ENCODE results near the gene APEX2.
"Not testable (repeated sequence)": the region's sequence is repeated elsewhere in the genome, so short reads cannot be mapped to it uniquely, and the experiment has no call there.

APEX2 gene

DNA sequence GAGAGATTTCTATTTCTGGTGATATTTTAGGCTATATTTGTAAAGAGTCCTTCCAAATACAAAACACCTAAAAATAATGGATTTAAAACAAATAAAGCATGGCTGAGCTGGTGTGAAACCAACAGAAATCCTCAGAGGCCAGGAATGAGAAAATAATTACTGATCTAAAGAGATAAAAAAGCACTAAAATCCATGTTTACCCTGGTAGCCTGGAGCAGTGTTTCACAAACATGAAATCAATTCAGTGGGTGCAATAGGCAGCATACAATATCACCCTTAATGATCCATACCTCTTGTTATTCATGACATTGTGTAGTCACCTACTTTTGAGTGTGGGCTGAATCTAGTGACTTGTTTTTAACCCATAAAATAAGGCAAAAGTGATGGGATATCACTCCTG, 20.7 kb upstream of the APEX2 start:
- Histone ChIP-seq H3K79me2 (ENCODE audit: insufficient read depth, low read length) (no peaks in the 10 kb centered on the region), H3K9me2 (ENCODE audit: low read depth, low read length) (no peaks in the 10 kb centered on the region), H3K9ac (ENCODE audit: low read length) (no peak overlapping the region), H3K9me3 (ENCODE audit: low read length) (no peaks in the 10 kb centered on the region), H3K36me3 (ENCODE audit: insufficient read depth, low read length) (no peaks in the 10 kb centered on the region), H4K20me1 (ENCODE audit: insufficient read depth, low read length) (no peaks in the 10 kb centered on the region), H3K4me1 (ENCODE audit: insufficient read depth, low read length, severe bottlenecking) (no peaks in the 10 kb centered on the region), H3K27ac (ENCODE audit: low read depth, low read length, poor library complexity, severe bottlenecking) (no peak overlapping the region), H3K27me3 (ENCODE audit: insufficient read depth, low read length) (no peaks in the 10 kb centered on the region), H3K4me2 (ENCODE audit: low read length) (no peak overlapping the region), H3K4me3 (ENCODE audit: low read depth, low read length, poor library complexity, severe bottlenecking) (no peak overlapping the region), H3F3A (ENCODE audit: insufficient read depth, low read length) (no peaks in the 10 kb centered on the region), H2AFZ (ENCODE audit: low read length) (no peak overlapping the region)
- no peak for TF ChIP-seq EZH2 (IDR thresholded peaks at IDR 0.05; ENCODE audit: borderline replicate concordance, low read length)
- TF ChIP-seq, protein P1, sequence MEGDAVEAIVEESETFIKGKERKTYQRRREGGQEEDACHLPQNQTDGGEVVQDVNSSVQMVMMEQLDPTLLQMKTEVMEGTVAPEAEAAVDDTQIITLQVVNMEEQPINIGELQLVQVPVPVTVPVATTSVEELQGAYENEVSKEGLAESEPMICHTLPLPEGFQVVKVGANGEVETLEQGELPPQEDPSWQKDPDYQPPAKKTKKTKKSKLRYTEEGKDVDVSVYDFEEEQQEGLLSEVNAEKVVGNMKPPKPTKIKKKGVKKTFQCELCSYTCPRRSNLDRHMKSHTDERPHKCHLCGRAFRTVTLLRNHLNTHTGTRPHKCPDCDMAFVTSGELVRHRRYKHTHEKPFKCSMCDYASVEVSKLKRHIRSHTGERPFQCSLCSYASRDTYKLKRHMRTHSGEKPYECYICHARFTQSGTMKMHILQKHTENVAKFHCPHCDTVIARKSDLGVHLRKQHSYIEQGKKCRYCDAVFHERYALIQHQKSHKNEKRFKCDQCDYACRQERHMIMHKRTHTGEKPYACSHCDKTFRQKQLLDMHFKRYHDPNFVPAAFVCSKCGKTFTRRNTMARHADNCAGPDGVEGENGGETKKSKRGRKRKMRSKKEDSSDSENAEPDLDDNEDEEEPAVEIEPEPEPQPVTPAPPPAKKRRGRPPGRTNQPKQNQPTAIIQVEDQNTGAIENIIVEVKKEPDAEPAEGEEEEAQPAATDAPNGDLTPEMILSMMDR (IDR thresholded peaks at IDR 0.05; ENCODE audit: low read length): no peak

DNA sequence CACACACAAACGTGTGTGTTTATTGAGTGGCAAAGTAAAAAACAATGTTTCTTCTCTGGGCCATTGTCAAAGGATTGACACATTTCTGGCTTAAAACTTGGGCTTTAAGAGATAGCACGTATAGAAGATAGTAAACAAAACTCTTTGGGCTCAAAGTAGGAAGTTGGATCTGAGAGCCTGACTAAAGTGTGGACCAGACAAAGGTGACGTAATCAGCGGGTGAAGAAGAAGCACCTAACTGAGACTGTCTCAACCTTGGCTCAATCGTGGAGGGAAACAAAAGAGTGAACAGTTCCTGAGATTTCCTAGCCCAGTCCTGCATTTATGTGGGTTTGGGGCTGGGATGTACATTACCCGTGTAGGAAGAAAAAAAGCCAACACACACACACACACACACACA, 19.8 kb upstream of the APEX2 start:
- H3K79me2 ChIP-seq (ENCODE audit: insufficient read depth, low read length): no peaks in the 10 kb centered on the region
- H3F3A ChIP-seq (ENCODE audit: insufficient read depth, low read length): no peaks in the 10 kb centered on the region
- no peak overlapping the region for H3K4me2 ChIP-seq (ENCODE audit: low read length)
- H3K27ac ChIP-seq (ENCODE audit: low read depth, low read length, poor library complexity, severe bottlenecking): no peak overlapping the region
- no peak overlapping the region for H3K4me3 ChIP-seq (ENCODE audit: low read depth, low read length, poor library complexity, severe bottlenecking)
- H3K9ac ChIP-seq (ENCODE audit: low read length): no peak overlapping the region
- no peaks in the 10 kb centered on the region for H3K9me2 ChIP-seq (ENCODE audit: low read depth, low read length)
- H2AFZ ChIP-seq (ENCODE audit: low read length): no peak overlapping the region
- no peaks in the 10 kb centered on the region for H3K9me3 ChIP-seq (ENCODE audit: low read length)
- H3K36me3 ChIP-seq (ENCODE audit: insufficient read depth, low read length): no peaks in the 10 kb centered on the region
- H3K27me3 ChIP-seq (ENCODE audit: insufficient read depth, low read length): no peaks in the 10 kb centered on the region
- TF ChIP-seq, protein P1 (IDR thresholded peaks at IDR 0.05; ENCODE audit: low read length): no peak
- no peaks in the 10 kb centered on the region for H4K20me1 ChIP-seq (ENCODE audit: insufficient read depth, low read length)
- no peaks in the 10 kb centered on the region for H3K4me1 ChIP-seq (ENCODE audit: insufficient read depth, low read length, severe bottlenecking)

DNA sequence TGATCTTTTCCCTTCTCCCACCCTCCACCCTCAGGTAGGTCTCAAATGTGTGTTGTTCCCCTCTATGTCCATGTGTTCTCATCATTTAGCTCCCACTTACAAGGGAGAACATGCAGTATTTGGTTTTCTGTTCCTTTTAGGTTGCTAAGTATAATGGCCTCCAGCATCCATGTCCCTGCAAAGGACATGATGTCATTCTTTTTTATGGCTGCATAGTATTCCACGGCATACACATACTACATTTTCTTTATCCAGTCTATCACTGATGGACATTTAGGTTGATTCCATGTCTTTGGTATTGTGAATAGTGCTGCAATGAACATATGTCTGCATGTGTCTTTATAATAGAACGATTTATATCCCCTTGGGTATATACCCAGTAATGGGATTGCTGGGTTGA, 16.9 kb upstream of the APEX2 start:
- H3K9me3 ChIP-seq (ENCODE audit: low read length); H3K4me3 ChIP-seq (ENCODE audit: low read depth, low read length, poor library complexity, severe bottlenecking); H3K4me1 ChIP-seq (ENCODE audit: insufficient read depth, low read length, severe bottlenecking); H2AFZ ChIP-seq (ENCODE audit: low read length); H3K36me3 ChIP-seq (ENCODE audit: insufficient read depth, low read length); H3K9me2 ChIP-seq (ENCODE audit: low read depth, low read length); H4K20me1 ChIP-seq (ENCODE audit: insufficient read depth, low read length); H3K9ac ChIP-seq (ENCODE audit: low read length); H3K27ac ChIP-seq (ENCODE audit: low read depth, low read length, poor library complexity, severe bottlenecking); H3F3A ChIP-seq (ENCODE audit: insufficient read depth, low read length); H3K27me3 ChIP-seq (ENCODE audit: insufficient read depth, low read length); H3K4me2 ChIP-seq (ENCODE audit: low read length); H3K79me2 ChIP-seq (ENCODE audit: insufficient read depth, low read length): not testable (repeated sequence)

DNA sequence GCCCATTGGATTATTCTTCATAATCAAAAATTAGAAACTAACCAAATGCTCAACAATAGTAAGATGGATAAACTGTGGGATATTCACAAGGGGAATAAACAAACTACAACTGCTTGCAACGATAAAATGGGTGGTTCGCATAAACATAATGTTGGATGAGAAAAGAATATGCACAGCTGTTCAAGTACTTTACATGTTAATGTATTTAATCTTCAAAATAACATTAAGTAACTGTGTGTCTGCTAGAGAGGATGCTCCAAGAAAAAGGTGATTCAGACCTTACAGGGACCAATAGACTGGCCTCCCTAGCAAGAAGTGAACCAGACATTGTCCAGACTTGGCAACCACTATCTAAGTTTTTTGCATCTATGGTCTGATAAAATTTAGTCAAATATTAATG, 8.5 kb upstream of the APEX2 start:
- no peaks in the 10 kb centered on the region for H3K9me2 ChIP-seq (ENCODE audit: low read depth, low read length)
- H4K20me1 ChIP-seq (ENCODE audit: insufficient read depth, low read length): no peaks in the 10 kb centered on the region
- no peak overlapping the region for H3K4me3 ChIP-seq (ENCODE audit: low read depth, low read length, poor library complexity, severe bottlenecking)
- no peaks in the 10 kb centered on the region for H3K79me2 ChIP-seq (ENCODE audit: insufficient read depth, low read length)
- H3K9me3 ChIP-seq (ENCODE audit: low read length): no peaks in the 10 kb centered on the region
- no peak overlapping the region for H2AFZ ChIP-seq (ENCODE audit: low read length)
- H3K9ac ChIP-seq (ENCODE audit: low read length): no peak overlapping the region
- TF ChIP-seq EZH2 (IDR thresholded peaks at IDR 0.05; ENCODE audit: borderline replicate concordance, low read length): no peak
- TF ChIP-seq, protein P1 (IDR thresholded peaks at IDR 0.05; ENCODE audit: low read length): no peak
- H3K27ac ChIP-seq (ENCODE audit: low read depth, low read length, poor library complexity, severe bottlenecking): no peak overlapping the region
- no peaks in the 10 kb centered on the region for H3K4me1 ChIP-seq (ENCODE audit: insufficient read depth, low read length, severe bottlenecking)
- no peaks in the 10 kb centered on the region for H3K36me3 ChIP-seq (ENCODE audit: insufficient read depth, low read length)
- no peaks in the 10 kb centered on the region for H3F3A ChIP-seq (ENCODE audit: insufficient read depth, low read length)
- no peak overlapping the region for H3K4me2 ChIP-seq (ENCODE audit: low read length)
- H3K27me3 ChIP-seq (ENCODE audit: insufficient read depth, low read length): no peaks in the 10 kb centered on the region

Measured in OCI-LY1 (cell line).